DMS114 treated with DMSO at 0.1 percent for 48 hours (cell line): ENCODE results near the gene NAP1L5.
A peak's percentile ranks its signal among the peaks of the same experiment; 100 is the strongest.

Source experiments
- DNase-seq: peaks from one replicate; lab custom pipeline; 2025; ENCODE audit not compliant: unreplicated experiment; lab: John Stamatoyannopoulos, UW

NAP1L5 gene

DNA sequence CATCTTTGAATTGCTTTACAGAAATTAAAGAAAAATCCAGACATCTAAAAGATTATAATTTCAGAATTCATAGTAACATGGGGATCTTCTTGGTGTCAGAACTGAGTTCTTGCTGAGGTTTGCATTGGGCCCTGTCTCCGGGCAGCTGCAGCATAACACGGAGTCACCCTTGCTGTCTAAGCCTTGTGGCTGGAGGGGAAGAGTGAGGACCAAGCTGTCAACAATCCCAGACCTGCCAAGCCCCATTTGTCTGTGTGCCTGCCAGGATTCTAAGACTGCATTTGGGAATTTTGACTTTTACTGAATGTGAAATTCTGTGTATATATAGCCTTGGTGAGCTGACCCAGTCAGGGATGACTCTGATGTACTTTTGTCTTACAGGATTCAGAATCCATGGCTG is 25.2 kb upstream of the NAP1L5 start:
- no peak for DNase-seq

DNA sequence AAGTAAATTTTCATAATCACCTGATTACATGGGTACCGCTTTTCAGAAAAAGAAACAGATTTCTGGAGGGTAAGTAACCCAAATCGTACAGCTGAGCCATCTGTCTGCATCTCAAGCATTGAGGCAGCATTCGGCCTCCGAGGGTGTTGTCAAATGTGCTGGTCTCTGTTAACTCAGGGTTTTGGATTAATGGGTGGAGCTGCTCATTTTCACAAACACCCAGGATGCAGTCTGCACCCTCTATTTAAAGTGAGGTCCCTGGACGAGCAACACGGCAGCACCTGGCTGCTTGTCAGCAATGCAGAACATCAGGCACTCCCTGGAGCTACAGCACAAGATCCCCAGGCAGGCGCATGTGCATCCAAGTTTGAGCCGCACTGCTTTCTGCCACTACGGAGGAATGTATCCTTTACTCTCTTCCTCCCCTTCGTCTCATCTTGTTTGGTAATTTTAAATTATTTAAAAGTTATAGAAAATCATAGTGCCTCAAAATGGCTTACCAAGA is 24.7 kb upstream of the NAP1L5 start:
- no peak for DNase-seq

DNA sequence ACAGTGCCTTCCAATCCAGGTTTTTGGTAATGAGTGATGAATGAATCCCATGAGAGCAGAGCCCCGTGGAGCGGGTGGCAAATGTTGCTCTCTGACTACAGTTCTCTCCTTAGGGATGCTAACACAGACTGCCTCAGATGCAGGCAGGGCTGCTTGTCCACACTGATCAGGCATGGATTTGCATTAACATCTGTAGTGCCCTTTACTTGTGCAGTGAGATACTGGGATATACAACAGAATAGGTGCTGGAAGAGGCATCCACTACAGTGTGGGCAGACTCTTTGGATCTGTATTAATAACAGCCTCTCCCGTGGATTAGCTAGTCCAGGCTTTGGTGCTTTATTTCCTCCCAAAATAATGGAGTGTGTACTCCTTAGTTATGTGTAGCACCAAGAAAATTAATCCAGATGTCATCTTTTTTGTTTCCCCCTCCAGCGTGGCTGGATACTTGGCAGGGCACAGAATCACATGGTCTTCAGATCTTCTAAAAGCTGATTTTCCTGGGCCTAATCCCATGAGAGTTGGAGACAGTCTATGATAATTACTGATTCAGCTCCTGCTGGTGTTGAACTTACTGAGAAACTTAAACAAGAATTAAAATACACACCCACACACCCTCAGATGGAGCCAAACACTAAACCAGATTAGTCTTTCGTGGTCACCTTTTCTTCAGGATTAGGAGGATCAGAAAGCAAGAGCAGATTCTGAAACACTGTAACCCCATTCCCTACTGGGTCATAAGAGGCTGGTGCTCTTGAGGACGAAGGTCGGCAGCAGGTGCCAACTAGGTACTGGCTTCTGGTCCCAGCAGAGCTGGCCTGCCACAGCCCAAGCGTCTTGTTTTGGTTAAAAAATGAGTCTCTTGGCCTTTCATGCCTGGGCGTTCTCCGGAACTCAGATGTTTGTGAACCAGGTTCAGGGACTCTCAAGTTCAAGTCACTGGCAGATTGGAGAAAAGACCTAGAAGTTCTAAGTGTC is 23.1 kb upstream of the NAP1L5 start:
- DNase-seq: no peak

DNA sequence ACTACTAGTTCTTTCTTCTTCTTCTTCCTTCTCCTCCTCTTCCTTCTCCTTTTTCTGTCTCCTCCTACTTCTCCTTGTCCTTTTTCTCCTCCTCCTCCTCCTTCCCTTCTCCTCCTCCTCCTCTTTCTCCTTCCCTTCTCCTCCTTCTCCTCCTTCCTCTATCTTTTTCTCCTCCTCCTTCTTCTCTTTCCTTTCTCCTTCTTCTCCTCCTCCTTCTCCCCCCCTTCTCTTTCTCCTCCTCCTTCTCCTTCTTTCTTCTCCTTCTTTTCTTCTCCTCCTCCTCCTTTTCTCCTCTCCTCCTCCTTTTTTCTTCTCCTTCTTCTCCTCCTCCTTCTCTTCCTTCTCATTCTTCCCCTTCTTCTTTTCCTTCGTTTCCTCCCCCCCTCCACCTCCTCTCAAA is 21.8 kb upstream of the NAP1L5 start:
- DNase-seq: no peak

DNA sequence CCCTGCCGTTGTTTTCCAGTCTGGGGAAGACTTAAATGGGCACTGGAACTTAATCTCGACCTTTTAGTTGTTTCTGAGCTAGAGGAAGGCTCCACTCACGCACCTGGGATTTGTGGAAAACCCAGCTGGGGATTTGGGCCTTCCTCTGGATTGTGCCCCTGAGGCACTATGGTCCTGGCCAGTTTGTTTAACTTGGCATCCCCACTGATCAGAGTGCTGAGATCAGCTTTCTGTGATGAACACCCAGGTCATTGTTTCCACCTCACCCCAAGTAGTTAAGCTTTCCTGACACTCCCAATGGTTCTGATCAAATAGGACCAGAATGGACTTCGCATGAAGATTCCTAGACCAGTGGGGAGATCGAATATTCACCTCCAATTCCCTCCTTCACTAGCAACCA is 20.5 kb upstream of the NAP1L5 start:
- DNase-seq: no peak

DNA sequence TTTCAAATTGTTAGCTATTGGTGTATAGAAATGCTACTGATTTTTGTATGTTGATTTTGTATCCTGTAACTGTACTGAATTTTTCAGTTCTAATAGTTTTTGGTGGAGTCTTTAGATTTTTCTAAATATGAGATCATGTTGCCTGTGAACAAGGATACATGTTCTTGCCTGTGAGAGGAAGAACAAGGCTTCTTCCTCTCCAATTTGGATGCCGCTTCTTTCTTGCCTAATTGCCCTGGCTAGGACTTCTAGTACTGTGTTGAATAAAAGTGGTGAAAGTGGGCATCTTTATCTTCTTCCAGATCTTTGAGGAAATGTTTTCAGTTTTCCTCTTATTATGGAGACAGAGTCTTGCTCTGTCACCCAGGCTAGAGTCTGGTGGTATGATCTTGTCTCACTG is 16.2 kb upstream of the NAP1L5 start:
- DNase-seq: no peak

DNA sequence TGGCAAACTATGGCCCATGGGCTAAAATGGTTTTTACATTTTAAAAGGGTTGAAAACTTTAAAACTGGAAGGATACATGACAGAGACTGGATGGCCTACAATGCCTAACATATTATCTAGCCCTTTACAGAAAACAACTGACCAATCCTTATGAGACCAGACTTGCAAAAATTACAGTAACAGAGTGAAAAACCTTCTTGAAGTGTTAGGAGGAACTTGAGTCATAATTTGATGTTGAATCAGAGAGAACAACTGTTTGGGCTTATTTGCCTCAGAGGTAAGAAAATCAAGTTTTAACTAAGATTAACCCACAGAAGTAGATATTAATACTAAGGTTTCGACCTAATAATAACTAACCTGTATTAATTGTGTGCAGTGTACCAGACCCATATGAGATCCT is 12.4 kb upstream of the NAP1L5 start:
- no peak for DNase-seq

DNA sequence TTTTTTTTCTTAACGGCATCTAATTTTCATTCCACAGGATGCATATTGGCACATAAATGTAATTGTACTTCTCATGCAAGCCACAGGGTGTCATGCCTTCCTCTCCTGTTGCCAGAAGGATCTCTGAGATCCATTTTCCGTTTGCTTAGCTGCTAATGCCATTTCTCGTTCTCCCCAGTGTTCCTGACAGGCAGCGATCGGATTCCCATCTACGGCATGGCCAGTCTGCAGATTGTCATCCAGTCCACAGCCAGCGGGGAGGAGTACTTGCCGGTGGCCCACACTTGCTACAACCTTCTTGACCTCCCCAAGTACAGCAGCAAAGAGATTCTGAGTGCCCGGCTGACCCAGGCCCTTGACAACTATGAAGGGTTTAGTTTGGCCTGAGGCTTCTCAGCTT is 8.9 kb upstream of the NAP1L5 start:
- peak; percentile 26 for DNase-seq

DNA sequence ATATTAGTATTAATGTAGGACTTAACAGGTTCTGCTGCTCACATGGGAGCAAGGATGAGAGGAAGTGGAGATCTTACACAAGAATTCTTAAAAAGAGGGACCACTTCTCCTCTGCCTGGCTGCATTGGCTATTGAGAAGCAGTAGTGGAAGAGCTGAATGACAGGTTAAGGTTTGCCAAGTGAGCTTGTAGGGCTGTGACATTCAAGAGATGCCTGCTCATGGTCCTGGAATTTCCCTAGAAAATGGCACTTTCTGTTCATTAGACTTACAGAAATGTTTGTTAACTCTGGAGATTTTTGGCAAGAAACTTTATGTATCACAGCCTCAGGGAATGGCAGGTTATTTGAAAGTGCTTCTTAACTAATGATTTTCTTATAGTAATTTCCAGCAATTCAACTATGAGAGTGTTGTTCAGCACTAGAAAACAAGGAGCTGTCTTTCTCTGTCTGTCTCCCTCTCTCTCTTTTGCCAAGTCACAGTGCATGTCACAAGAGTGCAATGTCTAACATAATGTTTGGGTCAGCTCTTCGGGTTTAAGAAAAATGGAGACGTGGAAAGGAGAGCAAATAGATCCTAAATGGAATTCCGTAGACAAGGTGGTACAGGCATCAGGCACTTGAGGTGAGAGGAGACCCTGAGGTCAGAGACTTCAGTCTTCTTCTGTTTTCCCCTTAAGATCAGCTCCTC is 8.3 kb upstream of the NAP1L5 start:
- DNase-seq: no peak

DNA sequence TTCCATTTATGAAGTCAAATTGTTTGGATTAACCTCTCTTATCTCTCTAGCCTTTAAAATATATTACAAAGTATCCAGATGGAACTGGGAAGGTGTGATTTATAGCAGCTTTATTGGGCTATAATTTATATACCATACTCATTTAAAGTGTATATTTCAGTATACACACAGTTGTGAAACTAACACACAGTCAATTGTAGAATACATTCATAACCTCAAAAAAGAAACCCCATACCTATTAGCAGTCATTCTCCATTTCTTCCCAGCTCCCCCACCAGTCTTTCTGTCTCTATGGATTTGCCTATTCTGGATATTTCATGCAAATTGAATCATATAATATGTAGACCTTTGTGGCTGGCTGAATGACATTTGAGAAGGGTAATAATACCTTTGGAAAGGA is 7.6 kb upstream of the NAP1L5 start:
- DNase-seq: no peak

DNA sequence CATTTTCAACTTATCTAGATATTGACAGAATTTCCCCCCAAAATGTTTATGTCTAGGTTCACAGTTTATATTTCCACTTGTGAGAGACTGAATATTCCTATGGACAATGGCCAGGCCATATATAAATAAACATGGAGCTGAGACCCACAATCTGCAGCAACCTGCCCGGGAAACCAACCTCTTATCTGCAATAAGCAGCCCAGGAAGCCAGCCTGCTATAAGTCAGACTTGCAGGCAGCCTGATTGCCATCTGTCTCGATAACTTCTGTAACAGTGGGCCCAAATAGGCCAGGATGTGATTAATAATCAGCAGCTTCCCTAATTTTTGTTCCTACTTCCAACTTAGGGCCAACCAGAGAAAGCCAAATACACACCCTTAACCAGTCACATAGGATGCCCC is 5.2 kb upstream of the NAP1L5 start:
- no peak for DNase-seq

DNA sequence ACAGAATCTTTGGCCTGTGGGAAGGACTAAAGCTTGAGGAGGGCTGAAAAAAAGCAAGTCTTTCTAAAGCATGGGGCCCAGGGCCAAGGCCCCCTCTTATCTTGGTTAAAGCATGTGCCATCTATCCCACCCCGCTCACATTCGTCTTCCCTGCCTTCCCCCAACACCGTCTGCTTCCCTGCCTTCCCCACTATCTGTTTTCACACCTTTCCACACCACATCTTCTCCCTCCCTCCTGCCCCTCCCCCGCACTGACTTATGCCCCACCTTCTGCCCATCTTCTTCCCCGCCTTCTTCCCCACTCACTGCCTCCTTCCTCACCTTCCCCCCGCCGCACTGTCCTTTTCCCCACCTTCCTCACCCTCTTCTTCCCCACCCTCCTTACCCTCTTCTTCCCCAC is 890 bp upstream of the NAP1L5 start:
- DNase-seq: no peak

DNA sequence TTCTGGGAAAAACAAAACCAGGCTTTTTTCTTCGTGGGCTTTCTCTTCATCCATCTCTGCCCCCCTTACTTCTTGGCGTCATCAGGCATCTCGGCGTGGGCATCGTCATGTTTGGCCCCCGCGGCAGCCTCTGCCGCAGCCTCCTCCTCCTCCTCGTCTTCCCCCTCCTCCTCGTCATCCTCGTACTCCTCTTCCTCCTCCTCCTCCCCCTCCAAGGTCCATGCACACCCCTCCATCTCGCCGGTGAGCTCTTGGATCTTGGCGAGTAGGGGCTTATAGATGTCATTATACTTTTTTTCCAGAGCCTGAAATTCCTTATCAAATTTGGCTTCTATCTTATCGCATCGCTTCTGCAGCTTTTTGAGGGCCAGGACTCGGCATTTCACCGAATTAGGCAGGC is 488 bp downstream of the NAP1L5 start:
- DNase-seq: no peak

DNA sequence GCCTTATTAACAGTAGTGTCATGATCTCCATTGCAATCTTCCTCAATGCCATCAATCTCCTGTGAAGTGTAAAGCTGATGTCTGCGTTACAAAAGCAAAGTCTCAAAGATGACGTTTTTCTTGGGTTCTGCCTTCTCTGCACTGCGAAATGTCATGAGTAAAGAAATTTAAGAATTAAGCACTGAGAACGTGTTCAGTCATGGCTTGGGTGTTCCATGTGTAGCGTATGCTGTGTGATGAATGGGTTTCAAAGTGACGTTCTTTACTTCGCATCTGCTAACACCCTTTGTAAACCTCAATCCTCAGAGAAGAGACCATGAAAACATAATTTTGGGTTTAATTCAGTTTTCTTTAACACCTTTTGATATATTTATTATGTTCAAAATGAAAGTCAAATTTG is 999 bp downstream of the NAP1L5 start:
- DNase-seq: no peak

DNA sequence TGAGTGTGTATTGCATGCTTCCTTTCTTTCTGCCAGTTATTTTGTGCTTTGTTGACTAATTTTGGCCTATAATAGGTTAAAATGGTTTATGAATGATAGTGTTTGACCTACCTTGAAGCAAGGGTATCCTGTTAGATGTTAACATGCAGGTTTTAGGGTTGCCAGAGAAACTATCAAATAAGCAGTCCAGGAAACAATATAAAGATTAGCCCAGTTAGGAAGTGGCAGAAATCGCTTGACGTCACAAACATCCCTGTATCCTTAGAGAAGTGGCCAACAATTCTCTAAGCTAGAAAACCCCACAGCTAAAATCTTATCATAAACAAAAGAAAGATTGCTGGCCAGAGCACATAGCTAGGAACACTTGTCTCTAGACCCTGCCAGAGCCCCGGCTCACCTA is 3.8 kb downstream of the NAP1L5 start:
- no peak for DNase-seq

DNA sequence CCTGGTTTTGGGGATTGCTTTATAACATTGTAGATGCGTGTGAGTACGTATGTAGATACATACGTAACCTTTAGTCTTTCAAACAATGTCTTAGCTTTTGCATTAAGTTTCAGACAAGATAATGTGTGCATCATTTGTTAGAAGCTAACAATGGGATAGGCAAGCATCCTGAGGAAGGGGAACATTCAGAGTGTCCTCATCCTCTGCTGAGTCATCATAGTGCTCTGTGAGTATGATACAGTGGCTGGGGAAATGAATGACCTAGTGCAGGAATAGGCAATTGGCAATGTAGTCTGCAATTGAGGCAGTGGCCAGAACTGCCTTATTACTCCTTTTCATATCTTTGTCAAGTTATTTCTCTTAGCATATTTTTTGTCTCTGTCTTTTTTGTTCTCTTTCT is 7.3 kb downstream of the NAP1L5 start:
- DNase-seq: no peak

DNA sequence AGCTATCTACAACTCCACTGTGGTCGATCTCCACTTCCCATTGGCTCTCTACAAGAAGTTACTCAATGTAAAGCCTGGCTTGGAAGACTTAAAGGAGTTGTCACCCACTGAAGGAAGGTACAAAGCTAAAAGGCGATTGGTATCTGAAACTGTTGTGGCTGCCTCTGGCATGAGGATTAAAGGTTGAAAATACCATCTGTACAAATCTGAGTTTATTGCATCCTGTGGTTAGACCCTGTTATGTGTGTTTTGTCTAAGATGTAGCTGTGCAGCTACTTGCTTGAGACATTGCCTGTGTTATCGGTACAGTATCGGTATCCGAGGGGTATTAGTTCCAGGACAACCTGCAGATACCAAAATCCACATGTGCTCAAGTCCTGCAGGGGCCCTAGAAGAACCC is 16.4 kb downstream of the NAP1L5 start:
- no peak for DNase-seq

DNA sequence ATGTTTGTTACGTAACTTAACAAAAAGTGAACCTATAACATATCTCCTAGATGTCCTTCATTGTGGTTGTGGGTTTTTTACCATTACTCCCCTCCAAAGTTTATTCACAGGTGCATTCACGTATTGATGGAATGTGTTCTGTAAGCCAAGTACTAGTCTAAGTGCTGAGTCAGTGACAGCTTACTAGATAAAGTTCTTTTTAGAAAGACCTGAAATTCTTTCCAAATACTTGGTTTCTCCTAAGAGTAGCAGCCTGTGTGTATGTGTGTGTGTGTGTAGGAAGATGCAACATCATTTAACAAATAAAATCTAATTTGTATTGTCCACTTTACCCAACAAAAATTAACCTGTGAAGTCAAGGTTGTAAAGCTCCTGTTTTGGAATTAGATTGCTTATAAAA is 22.1 kb downstream of the NAP1L5 start:
- DNase-seq: no peak

DNA sequence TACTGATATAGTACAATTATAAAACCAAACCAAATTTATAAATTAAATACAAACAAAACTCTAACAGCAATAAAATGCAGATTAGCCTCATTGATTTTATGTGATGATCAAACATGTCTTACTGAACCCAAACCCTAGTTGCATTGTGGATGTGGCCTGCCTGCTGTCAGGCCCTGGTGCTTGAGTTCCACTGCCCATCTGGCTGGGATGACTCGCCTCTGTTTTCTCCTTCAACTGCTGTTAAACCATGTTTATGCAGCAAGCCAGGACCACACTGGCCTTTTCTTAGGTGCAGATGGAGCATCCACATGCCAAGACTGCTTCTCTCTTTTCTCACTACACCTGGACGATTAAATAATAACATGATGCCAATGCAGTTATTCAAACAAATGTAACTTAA is 22.6 kb downstream of the NAP1L5 start:
- no peak for DNase-seq

DNA sequence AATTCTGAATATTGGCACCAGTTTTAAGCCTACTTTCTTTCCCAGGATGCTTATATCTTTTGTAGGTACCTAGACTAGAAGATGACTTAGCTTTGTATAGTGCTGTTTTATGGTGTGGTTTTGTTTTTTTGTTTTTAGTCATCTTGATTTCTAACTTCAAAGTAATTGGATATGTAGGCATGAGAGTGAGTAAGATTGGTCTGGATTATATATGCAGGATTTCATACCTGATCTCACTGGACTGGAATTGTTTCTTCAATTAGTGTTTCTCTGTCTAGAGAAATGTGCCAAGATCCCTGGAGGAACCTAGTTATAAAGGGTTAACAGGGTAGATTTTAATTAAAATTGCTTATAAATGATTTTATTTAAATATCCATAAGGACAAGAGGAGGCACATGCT is 23.1 kb downstream of the NAP1L5 start:
- no peak for DNase-seq

DNA sequence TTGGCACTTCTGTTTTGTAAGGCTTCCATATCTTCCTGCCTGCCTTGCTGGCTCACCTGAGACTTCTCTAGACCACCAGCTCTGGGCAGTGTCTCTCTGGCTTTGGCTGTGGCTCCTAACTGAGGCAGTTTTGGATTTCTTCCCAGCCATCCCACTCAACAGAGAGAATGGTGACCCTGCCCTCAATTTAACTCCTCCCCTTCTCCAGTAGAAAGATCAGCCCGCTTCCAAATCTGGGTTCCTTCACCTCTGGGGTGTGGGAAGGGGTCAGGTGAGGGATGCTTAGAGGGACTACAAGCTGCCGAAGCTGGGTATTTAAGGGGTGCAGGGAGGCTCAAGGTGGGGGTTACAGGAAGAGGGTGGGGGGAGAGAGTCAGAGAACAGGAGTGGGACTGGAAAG is 23.7 kb downstream of the NAP1L5 start:
- no peak for DNase-seq

DNA sequence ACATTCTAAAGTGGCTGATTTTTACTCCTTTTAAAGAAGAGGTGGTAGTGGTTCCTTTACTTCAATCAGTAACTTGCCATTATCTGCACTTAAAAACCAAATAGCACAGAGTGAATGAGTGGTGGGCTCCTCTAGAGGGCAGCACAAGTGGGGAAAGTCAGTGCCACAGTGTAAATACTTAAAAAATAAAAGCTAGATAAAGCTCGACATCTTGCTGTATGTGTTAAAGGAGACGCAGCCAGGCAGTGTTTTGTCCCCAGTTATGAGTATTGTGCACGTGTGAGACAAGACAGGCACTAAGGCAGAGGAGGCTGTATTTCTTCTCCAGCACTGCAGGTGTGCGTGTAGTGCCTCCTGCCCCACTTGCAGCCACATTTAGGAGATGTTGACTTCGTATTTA is 24.6 kb downstream of the NAP1L5 start:
- DNase-seq: peak; percentile 0
